Urinary bladder (tissue), 4 donors: Measurements from ENCODE around the gene RRAD. TPM values are rescaled to one million over a fixed set of nuclear protein-coding genes. Genes with fewer than 3 reads are reported as not detected.

Experiments used
- DNase-seq: peaks from one replicate; pipeline ENCODE4 v3.0.0-alpha.2; 2015; ENCODE audit errors: extremely low spot score
- H3K27ac ChIP-seq: one replicate; pipeline ENCODE4 v1.5.1; 2013; ENCODE audit warnings: low read depth, mild to moderate bottlenecking, moderate library complexity
- H3K36me3 ChIP-seq: one replicate; pipeline ENCODE4 v1.6.1; 2013; ENCODE audit warnings: mild to moderate bottlenecking, moderate library complexity; ENCODE audit not compliant: insufficient read depth
- H3K4me1 ChIP-seq: one replicate; pipeline ENCODE4 v1.6.1; 2013; ENCODE audit warnings: mild to moderate bottlenecking, moderate library complexity; ENCODE audit not compliant: insufficient read depth
- H3K4me3 ChIP-seq: one replicate; pipeline ENCODE4 v1.5.1; 2013; ENCODE audit warnings: low read depth, low read length
- WGBS: extraction: QIAGEN DNeasy Blood & Tissue Kit; methylation state at CpG from one replicate; pipeline ENCODE4 v1.1.7; 2013; 5-methylcytosine and 5-hydroxymethylcytosine counted together
- polyA plus RNA-seq: library from polyadenylated mRNA; stranded (reverse); fragments of 200-250 nt; gene quantifications from one replicate; pipeline ENCODE4 v1.2.3, GENCODE V29; 2013
- total RNA-seq: library from RNA; depleted of rRNA; stranded (reverse); fragments of >200 nt; gene quantifications from one replicate; pipeline ENCODE4 v1.2.3, GENCODE V29; 2014
- donor health status: healthy with polysubstance abuse.
- donor health status: healthy.

RRAD gene
- total and polyA plus RNA-seq, 2 donors = 7.0 to 26.1 TPM

DNA sequence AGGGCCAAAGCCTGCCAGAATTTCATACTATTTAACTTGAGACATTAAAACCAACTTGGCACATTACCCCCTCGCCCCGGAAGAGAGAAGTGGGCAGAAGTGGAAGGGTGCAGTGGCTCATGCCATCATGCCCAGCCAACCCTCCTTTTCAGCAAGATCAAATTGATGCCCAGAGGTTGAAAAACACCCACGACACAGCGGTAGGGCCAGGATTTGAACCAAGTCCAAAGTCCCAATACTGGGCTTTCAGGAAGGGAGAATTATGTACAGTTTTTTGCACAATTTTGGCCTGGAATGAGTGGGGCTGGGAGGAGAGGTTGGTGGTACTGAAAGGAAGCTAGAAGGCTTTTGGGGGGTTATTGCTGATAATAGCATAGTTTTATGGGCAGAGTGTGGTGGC, 34.0 kb downstream of the RRAD start:
- no peak for DNase-seq
- Histone ChIP-seq H3K36me3 (no peaks in the 10 kb centered on the region), H3K4me3 (no peak overlapping the region), H3K27ac (no peak overlapping the region), H3K4me1 (no peaks in the 10 kb centered on the region)
- 92% methylated on average over 4 of the region's 4 CpGs for WGBS

- no peaks in the 10 kb centered on the region for H3K36me3 ChIP-seq
- no peaks in the 10 kb centered on the region for H3K4me1 ChIP-seq
- no peak for DNase-seq
- WGBS = 88% methylated on average over 2 of the region's 2 CpGs
- H3K27ac ChIP-seq = no peak overlapping the region
- no peak overlapping the region for H3K4me3 ChIP-seq
These were observed 34.5 kb downstream of the RRAD start for GRCh38 chr16:66890799-66891198.

GRCh38 chr16:66889622-66890021, 35.7 kb downstream of the RRAD start:
- Histone ChIP-seq H3K27ac (no peak overlapping the region), H3K4me3 (no peak overlapping the region), H3K4me1 (no peaks in the 10 kb centered on the region), H3K36me3 (no peaks in the 10 kb centered on the region)
- DNase-seq = no peak
- WGBS = 61% methylated on average over 4 of the region's 4 CpGs

DNA sequence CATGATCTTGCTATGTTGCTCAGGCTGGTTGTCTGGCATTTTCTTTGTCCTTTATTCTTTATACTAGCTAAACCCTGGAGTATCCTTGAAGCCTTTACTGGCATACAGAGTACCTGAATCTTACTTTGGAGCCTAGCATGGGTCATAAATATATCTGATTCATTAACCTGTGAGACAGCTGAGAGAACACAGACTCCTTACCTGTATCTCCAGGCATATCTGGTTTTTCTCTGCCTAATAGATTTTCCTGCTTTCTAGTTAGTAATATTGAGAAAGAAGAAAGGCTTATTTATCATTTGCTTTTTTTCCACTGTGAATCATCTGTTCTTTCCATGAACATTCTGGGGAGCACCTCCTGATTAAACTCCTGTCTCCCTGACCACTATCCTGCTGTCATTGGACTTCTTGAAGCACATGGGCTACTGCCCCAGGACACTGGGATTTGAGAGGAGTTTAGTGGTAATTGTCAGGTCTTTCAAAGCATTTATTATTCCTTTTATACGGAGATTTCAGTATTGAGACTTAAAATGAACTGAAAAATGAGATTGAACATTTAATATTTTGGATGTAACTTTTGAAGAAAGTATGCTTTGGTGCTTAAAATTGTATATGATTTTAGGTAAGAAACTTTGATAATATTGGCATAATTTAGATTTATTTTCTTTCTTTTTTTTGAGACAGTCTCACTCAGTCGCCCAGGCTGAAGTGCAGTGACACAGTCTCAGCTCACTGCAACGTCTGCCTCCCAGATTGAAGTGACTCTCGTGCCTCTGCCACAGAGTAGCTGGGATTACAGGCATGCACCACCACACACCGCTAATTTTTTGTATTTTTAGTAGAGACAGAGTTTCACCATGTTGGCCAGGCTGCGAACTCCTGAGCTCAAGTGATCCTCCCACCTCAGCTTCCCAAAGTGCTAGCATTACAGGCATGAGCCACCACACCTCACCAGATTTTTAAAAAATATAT, 36.4 kb downstream of the RRAD start:
- DNase-seq = no peak
- WGBS = 91% methylated on average over 6 of the region's 6 CpGs

DNA sequence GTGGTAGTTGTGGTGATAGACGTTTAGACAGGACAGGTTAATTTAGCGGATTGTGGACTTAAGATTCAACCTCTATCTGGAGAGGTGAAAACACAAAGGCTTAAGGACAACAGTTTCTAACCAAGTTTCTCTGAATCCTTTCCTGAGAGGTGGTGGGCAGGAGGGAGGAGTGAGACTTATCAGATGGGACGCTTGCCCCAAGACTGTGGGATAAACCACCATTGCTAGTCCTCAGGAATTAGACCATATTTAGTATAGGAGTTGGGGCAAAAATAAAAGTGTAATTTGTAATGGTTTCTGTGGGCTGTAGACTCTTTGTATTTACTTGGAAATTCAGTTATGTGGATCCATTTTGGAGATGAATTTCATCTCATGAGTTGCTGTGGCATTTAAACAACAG, 38.4 kb downstream of the RRAD start:
- Histone ChIP-seq H3K4me1 (no peaks in the 10 kb centered on the region), H3K27ac (no peak overlapping the region), H3K4me3 (no peak overlapping the region), H3K36me3 (no peaks in the 10 kb centered on the region)
- WGBS = 67% methylated on average over 3 of the region's 3 CpGs
- DNase-seq = no peak

More for the DNA sequence above, 36.4 kb downstream of the RRAD start:
- Histone ChIP-seq H3K4me1 (no peaks in the 10 kb centered on the region), H3K4me3 (no peak overlapping the region), H3K27ac (no peak overlapping the region), H3K36me3 (no peaks in the 10 kb centered on the region)

DNA sequence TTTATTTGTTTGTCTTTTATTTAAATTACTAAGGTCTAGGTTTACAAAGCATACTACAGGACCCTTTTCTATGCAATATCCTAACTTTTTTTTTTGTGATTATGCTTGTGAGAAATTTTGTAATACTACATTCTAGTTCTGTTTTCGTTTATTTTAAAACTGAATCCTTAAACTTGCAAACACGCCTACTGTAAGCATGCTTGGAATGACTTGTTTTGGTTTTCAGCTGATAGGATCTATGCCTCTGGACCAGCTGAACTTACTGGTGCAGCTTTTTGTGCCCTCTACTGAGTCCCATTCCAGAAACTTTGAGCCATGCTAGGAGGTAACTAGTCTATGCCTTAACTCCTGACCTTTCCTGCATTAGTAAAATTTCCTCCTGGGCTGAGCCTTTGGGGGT, 39.0 kb downstream of the RRAD start:
- no peak for DNase-seq
- no peak overlapping the region for H3K4me3 ChIP-seq
- H3K4me1 ChIP-seq = no peaks in the 10 kb centered on the region
- no peak overlapping the region for H3K27ac ChIP-seq
- H3K36me3 ChIP-seq = no peaks in the 10 kb centered on the region
- WGBS = 36% methylated on average over 2 of the region's 2 CpGs

- Histone ChIP-seq H3K27ac (no peak overlapping the region), H3K4me3 (no peak overlapping the region), H3K36me3 (no peaks in the 10 kb centered on the region), H3K4me1 (no peaks in the 10 kb centered on the region)
- DNase-seq = no peak
- 91% methylated on average over 12 of the region's 12 CpGs for WGBS
These were observed 39.8 kb downstream of the RRAD start for GRCh38 chr16:66885491-66885890.

GRCh38 chr16:66882702-66883101, 42.6 kb downstream of the RRAD start:
- H3K36me3 ChIP-seq = no peaks in the 10 kb centered on the region
- no peak overlapping the region for H3K4me3 ChIP-seq
- no peak for DNase-seq
- no peak overlapping the region for H3K27ac ChIP-seq
- over 99% methylated on average over 3 of the region's 3 CpGs for WGBS
- H3K4me1 ChIP-seq = no peaks in the 10 kb centered on the region

GRCh38 chr16:66881964-66882508, 43.3 kb downstream of the RRAD start:
- no peak for DNase-seq
- WGBS = 91% methylated on average over 8 of the region's 8 CpGs
- no peaks in the 10 kb centered on the region for H3K36me3 ChIP-seq
- no peak overlapping the region for H3K27ac ChIP-seq
- H3K4me3 ChIP-seq = no peak overlapping the region
- H3K4me1 ChIP-seq = no peaks in the 10 kb centered on the region

DNA sequence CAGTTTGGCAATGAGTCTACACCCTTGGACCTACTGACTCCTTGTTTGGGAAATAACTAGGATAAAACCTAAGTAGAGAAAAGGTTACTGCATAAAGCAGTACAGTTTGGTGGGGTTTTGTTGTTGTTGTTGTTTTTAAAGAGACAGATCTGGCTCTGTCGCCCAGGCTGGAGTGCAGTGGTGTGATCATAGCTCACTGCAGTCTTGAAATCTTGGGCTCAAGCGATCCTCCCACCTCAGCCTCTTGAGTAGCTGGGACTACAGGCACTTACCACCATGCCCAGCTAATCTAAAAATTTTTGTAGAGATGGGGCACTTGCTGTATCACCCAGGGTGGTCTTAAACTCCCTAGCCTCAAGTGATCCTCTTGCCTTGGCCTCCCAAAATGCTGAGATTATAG, 43.8 kb downstream of the RRAD start:
- no peak overlapping the region for H3K4me3 ChIP-seq
- H3K36me3 ChIP-seq = no peaks in the 10 kb centered on the region
- no peak for DNase-seq
- 83% methylated on average over 2 of the region's 2 CpGs for WGBS
- H3K27ac ChIP-seq = no peak overlapping the region
- H3K4me1 ChIP-seq = no peaks in the 10 kb centered on the region

DNA sequence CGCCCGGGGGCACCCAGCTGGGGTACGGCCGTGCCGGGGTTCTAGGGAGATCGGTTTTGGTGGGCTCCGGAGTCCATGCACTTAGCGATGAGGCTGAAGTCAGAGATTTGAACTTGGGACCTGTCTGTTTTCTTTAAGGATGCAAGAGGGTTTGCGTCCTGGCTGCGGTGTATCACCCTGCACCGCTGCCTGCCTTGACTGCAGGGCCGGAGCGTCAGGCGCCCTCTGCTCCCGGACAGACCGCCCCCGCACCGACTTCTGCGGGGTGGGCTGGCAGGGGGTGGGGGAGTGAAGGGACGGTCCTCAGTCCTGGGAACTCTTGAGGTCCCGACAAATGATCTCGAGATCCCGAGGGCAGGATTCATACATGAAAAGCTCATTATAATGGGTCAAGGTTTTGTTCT, 44.3 kb downstream of the RRAD start:
- no peak overlapping the region for H3K27ac ChIP-seq
- no peak for DNase-seq
- no peaks in the 10 kb centered on the region for H3K36me3 ChIP-seq
- peak overlapping the region; percentile 84 for H3K4me3 ChIP-seq
- no peaks in the 10 kb centered on the region for H3K4me1 ChIP-seq
- 4% methylated on average over 23 of the region's 23 CpGs for whole genome bisulfite sequencing

- Histone ChIP-seq H3K4me3 (peak within 1 kb of the TSS; percentile 84), H3K27ac (no peak within 1 kb of the TSS), H3K36me3 (no peaks in the 10 kb centered on the region), H3K4me1 (no peaks in the 10 kb centered on the region)
- DNase-seq = peak; percentile 88
- under 1% methylated on average over 58 of the region's 58 CpGs for WGBS
These were observed 44.9 kb downstream of the RRAD start, which contains the start of gene PDP2 for GRCh38 chr16:66880288-66881013. PDP2 (plus strand) TSS chr16:66880515; CDS start chr16:66884285, 3,770 bp downstream.

GRCh38 chr16:66878067-66878466, 47.3 kb downstream of the RRAD start:
- H3K27ac ChIP-seq = no peak overlapping the region
- no peaks in the 10 kb centered on the region for H3K4me1 ChIP-seq
- H3K36me3 ChIP-seq = no peaks in the 10 kb centered on the region
- no peak overlapping the region for H3K4me3 ChIP-seq
- DNase-seq = no peak
- WGBS = 66% methylated on average over 5 of the region's 5 CpGs
